A673 (cell line): ENCODE data around the gene TPI1. TPM values are rescaled to one million over a fixed set of nuclear protein-coding genes. Genes with fewer than 3 reads are reported as not detected.

Experiments
- BruUV-seq: library from RNA; stranded (reverse); fragments of 400-500 nt; replicated peaks from 2 replicates; lab custom pipeline; 2021; lab: Mats Ljungman, UMichigan
- CTCF ChIA-PET: fragments of 300-600 bp; sonication (Branson Sonifier 250); formaldehyde crosslinking; loops from one replicate; lab custom pipeline; 2022; ENCODE audit warnings: antibody characterized with exemption; lab: Charles Lee
- POLR2A ChIA-PET: fragments of 300-600 bp; sonication (Branson Sonifier 250); formaldehyde crosslinking; loops from one replicate; lab custom pipeline; 2022; ENCODE audit warnings: antibody characterized with exemption; ENCODE audit not compliant: low non-redundant PET; lab: Charles Lee
- DNase-seq: peaks from one replicate; pipeline ENCODE4 v3.0.0-alpha.2; 2015; ENCODE audit warnings: low spot score
- H3K27ac ChIP-seq: fragments of 200-600 bp; sonication (generic); 2 replicates; pipeline ENCODE4 v1.5.1; 2016; ENCODE audit warnings: mixed run types, low read depth, mild to moderate bottlenecking, mixed read lengths, antibody characterized with exemption, low read length; ENCODE audit not compliant: poor library complexity, severe bottlenecking
- H3K27me3 ChIP-seq: fragments of 200-600 bp; sonication (generic); replicated peaks from 2 replicates; pipeline ENCODE4 v1.6.1; 2017; ENCODE audit warnings: mixed run types, low read depth, mild to moderate bottlenecking, mixed read lengths, antibody characterized with exemption, low read length; ENCODE audit not compliant: insufficient read depth, poor library complexity
- H3K36me3 ChIP-seq: fragments of 200-600 bp; sonication (generic); 2 replicates; pipeline ENCODE4 v1.6.1; 2016; ENCODE audit warnings: mixed run types, mild to moderate bottlenecking, mixed read lengths, antibody characterized with exemption, low read length; ENCODE audit not compliant: insufficient read depth, poor library complexity, severe bottlenecking
- H3K4me1 ChIP-seq: fragments of 200-600 bp; sonication (generic); 2 replicates; pipeline ENCODE4 v1.6.1; 2017; ENCODE audit warnings: mixed run types, mild to moderate bottlenecking, mixed read lengths, antibody characterized with exemption, low read length; ENCODE audit not compliant: insufficient read depth, poor library complexity, severe bottlenecking
- H3K4me3 ChIP-seq: fragments of 200-600 bp; sonication (generic); 2 replicates; pipeline ENCODE4 v1.5.1; 2016; ENCODE audit warnings: low read depth, mixed run types, mild to moderate bottlenecking, mixed read lengths, low read length; ENCODE audit not compliant: poor library complexity, severe bottlenecking
- H3K9me3 ChIP-seq: fragments of 200-600 bp; sonication (generic); 2 replicates; pipeline ENCODE4 v1.6.1; 2016; ENCODE audit warnings: mixed run types, low read depth, mild to moderate bottlenecking, mixed read lengths, antibody characterized with exemption, low read length; ENCODE audit not compliant: poor library complexity, severe bottlenecking
- EZH2 ChIP-seq: fragments of 200-600 bp; sonication (generic); IDR thresholded peaks from 2 replicates; pipeline ENCODE4 v1.6.1; 2017; ENCODE audit warnings: borderline replicate concordance, low read depth, mild to moderate bottlenecking, mixed read lengths, antibody characterized with exemption, low read length; ENCODE audit not compliant: poor library complexity, severe bottlenecking
- intact Hi-C: fragments of 100-400 bp; cut with micrococcal nuclease; formaldehyde crosslinking; loops from one replicate; pipeline ENCODE4 v1.10.0; 2022; ENCODE audit not compliant: unreplicated experiment
- total RNA-seq: library from RNA; stranded (reverse); gene quantifications from 2 replicates; pipeline ENCODE4 v1.2.3, GENCODE V29; 2021
- TF ChIP-seq, protein P1 (sequence below): fragments of 300-800, 200-600 bp; sonication (generic); conservative IDR thresholded peaks from 2 replicates; pipeline ENCODE4 v1.5.1; 2017; ENCODE audit warnings: low read depth, mild to moderate bottlenecking, antibody characterized with exemption, low read length, moderate library complexity, mixed read lengths

TPI1 gene
- total RNA-seq, 1 experiment from 2014 or later: 1,277 TPM

DNA sequence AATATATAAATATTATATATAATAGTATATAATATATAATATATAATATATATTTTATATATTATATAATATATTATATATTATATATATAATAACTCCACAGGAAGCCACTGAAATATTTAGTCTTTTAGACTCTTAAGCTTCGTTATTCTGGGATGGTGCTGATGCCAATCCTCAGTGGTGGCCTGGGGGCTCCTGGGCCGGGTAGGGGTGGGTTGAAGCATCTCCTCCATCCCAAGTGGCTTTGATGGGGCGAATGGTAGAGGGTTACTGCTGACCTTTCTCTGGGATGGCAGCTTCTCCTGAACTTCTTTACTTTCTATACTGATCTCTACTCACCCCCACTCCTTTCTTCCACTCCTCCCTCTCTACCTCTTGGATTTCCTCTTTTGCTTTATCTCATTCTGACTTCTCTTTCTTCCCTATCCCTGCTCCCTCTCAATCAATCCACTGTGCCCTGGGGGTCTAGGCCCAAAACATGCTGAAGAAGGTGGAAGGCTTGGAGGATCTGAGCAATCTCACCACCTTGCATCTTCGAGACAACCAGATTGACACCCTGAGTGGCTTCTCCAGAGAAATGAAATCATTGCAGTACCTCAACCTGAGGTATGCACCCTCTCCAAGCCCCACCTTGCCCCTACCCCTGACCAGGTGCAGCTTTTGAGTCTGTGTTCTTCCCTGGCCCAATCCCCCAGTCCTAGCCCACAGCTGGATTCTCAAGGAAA lies 42.3 kb downstream of the TPI1 start:
- intact Hi-C loops: no loop called here

DNA sequence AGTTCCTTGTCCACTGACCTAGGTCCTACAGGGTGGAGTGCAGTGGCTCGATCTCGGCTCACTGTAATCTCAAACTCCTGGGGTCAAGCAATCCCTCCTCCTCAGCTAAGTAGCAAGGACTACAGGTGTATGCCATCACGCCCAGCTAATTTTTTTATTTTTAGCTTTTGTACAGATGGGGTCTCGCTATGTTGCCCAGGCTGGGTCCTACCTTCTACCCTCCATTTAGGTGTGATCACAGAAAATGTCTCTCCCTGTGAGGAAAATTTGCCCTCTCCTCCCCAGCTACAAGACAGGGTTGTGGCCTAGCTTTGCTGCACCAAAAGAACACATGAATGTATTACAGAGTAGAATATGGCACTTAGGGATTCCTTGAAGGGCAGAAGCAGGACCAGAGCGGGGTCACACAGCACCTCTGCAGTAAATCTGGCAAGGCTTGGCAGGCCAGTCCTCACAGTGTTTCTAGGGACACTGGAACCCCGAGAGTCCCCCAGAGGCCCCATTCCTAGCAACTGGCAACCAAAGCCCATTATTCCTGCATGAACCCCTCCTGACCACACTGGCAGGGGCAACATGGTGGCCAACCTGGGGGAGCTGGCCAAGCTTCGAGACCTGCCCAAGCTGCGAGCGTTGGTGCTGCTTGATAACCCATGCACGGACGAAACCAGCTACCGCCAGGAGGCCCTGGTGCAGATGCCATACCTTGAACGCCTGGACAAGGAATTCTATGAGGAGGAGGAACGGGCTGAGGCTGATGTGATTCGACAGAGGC lies 45.0 kb downstream of the TPI1 start:
- TF ChIP-seq EZH2: no peak
- TF ChIP-seq, protein P1, sequence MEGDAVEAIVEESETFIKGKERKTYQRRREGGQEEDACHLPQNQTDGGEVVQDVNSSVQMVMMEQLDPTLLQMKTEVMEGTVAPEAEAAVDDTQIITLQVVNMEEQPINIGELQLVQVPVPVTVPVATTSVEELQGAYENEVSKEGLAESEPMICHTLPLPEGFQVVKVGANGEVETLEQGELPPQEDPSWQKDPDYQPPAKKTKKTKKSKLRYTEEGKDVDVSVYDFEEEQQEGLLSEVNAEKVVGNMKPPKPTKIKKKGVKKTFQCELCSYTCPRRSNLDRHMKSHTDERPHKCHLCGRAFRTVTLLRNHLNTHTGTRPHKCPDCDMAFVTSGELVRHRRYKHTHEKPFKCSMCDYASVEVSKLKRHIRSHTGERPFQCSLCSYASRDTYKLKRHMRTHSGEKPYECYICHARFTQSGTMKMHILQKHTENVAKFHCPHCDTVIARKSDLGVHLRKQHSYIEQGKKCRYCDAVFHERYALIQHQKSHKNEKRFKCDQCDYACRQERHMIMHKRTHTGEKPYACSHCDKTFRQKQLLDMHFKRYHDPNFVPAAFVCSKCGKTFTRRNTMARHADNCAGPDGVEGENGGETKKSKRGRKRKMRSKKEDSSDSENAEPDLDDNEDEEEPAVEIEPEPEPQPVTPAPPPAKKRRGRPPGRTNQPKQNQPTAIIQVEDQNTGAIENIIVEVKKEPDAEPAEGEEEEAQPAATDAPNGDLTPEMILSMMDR: no peak
- no peak overlapping the region for H3K27ac ChIP-seq
- intact Hi-C loops: no loop called here
- H3K4me3 ChIP-seq: no peak overlapping the region
- peaks cover 13% of the 10 kb centered on the region for H3K4me1 ChIP-seq
- no peak for DNase-seq
- POLR2A ChIA-PET: no interaction called here
- H3K27me3 ChIP-seq: no peaks in the 10 kb centered on the region
- no TSS peak for BruUV-seq
- peaks cover 17% of the 10 kb centered on the region for H3K36me3 ChIP-seq
- no peaks in the 10 kb centered on the region for H3K9me3 ChIP-seq
- CTCF ChIA-PET: interaction anchor here (1.0 kb wide), 1 partner anchor 60 kb away, joined by 4 read pairs; the partner anchor contains the start of gene USP5

More for the DNA sequence above, 42.3 kb downstream of the TPI1 start:
- Histone ChIP-seq H3K27me3 (no peaks in the 10 kb centered on the region), H3K4me1 (peaks cover 6% of the 10 kb centered on the region), H3K4me3 (no peak overlapping the region), H3K27ac (no peak overlapping the region), H3K9me3 (no peaks in the 10 kb centered on the region), H3K36me3 (no peaks in the 10 kb centered on the region)
- DNase-seq: no peak
- POLR2A ChIA-PET: no interaction called here
- no TSS peak for BruUV-seq
- CTCF ChIA-PET: no interaction called here
- TF ChIP-seq EZH2: no peak
- TF ChIP-seq, protein P1: no peak

DNA sequence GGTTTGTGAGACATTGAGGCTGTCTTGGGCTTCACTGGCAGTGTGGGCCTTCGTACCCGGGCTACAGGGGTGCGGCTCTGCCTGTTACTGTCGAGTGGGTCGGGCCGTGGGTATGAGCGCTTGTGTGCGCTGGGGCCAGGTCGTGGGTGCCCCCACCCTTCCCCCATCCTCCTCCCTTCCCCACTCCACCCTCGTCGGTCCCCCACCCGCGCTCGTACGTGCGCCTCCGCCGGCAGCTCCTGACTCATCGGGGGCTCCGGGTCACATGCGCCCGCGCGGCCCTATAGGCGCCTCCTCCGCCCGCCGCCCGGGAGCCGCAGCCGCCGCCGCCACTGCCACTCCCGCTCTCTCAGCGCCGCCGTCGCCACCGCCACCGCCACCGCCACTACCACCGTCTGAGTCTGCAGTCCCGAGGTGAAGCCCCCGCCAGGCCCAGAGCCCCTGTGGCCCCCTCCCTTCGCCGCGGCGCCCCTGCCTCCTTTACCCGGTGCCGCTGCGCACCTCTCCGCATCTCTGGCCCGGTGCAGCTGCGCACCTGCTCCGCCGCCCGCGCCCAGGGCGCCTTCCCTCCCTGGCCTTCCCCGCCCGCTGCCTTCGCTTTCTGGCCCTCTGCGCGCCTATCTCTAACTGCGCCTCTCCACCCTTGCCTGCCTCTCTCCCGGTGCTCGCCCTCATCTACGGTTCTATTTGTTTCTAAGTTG lies 47.1 kb downstream of the TPI1 start, which contains the start of gene ENO2:
Gene ENO2, plus strand, starts transcription at position 335 of the 701 bp plus-strand sequence. CDS start 1,253 bp downstream, outside the sequence.
- Histone ChIP-seq H3K36me3 (peaks cover 32% of the 10 kb centered on the region), H3K27ac (peak within 1 kb of the TSS; percentile 88), H3K27me3 (no peaks in the 10 kb centered on the region), H3K9me3 (no peaks in the 10 kb centered on the region), H3K4me3 (peak within 1 kb of the TSS; percentile 97), H3K4me1 (peaks cover 13% of the 10 kb centered on the region)
- BruUV-seq: no TSS peak
- ChIA-PET POLR2A (interaction anchor here (0.6 kb wide), 1 partner anchor 990 kb away, joined by 3 read pairs; no protein-coding TSS in a partner anchor), CTCF (interaction anchor here (1.0 kb wide), 2 partner anchors 41 to 45 kb away, joined by 3 read pairs; partner anchors contain the start of gene SPSB2)
- peak; percentile 79 for DNase-seq
- no peak for TF ChIP-seq EZH2
- TF ChIP-seq, protein P1: no peak
- intact Hi-C loops: no loop called here
